Breast epithelium (tissue), 4 donors: Measurements from ENCODE around the gene MAP3K7. TPM values are rescaled to one million over a fixed set of nuclear protein-coding genes. Genes with fewer than 3 reads are reported as not detected.

Source experiments
- DNase-seq, 2 donors: peaks; one replicate each; pipeline ENCODE4 v3.0.0-alpha.2; 2019; ENCODE audit warnings: low spot score in 2 of 2
- H3K27ac ChIP-seq, 2 donors: fragments of 200-600 bp; sonication (generic) in 1 of 2; one replicate each; pipeline ENCODE4 v1.5.1; 2016 to 2019; ENCODE audit warnings: mild to moderate bottlenecking in 1 of 2
- H3K27me3 ChIP-seq, 2 donors: fragments of 200-600 bp; sonication (generic) in 1 of 2; one replicate each; pipeline versions ENCODE4 v1.5.1 to v1.6.0; 2017 to 2019; ENCODE audit warnings: control low read depth in 1 of 2, mild to moderate bottlenecking in 1 of 2
- H3K36me3 ChIP-seq: fragments of 200-600 bp; one replicate; pipeline ENCODE4 v1.5.1; 2019
- H3K4me1 ChIP-seq, 2 donors: fragments of 200-600 bp; sonication (generic); one replicate each; pipeline ENCODE4 v1.5.1; 2016 to 2019; ENCODE audit warnings: control low read depth in 1 of 2
- H3K4me3 ChIP-seq, 3 donors: fragments of 200-600 bp; sonication (generic); 1 replicate in 2 of 3; 2 replicates in 1 of 3; pipeline ENCODE4 v1.5.1; 2016 to 2019; ENCODE audit warnings: mild to moderate bottlenecking in 3 of 3, moderate library complexity in 2 of 3
- H3K9me3 ChIP-seq, 2 donors: fragments of 200-600 bp; sonication (generic) in 1 of 2; one replicate each; pipeline ENCODE4 v1.5.1; 2016 to 2019; ENCODE audit warnings: control low read depth in 1 of 2
- POLR2A ChIP-seq: fragments of 450-650 bp; IDR thresholded peaks from one replicate; pipeline ENCODE4 v1.6.1; 2016; ENCODE audit warnings: antibody characterized with exemption, mild to moderate bottlenecking, moderate library complexity
- POLR2AphosphoS5 ChIP-seq, 3 donors: sonication (generic); formaldehyde crosslinking; IDR thresholded peaks; one replicate each; pipeline ENCODE4 v1.6.1; 2017; ENCODE audit warnings: antibody characterized with exemption in 3 of 3
- intact Hi-C: fragments of 100-400 bp; cut with DNase I; formaldehyde crosslinking; loops from one replicate; pipeline ENCODE4 v1.15.1; 2023; ENCODE audit warnings: low total_unique reads
- total RNA-seq, 3 donors: library from RNA; depleted of rRNA; stranded (reverse); fragments of >200 nt; gene quantifications; one replicate each; pipeline ENCODE4 v1.1.0, GENCODE V29; 2016
- TF ChIP-seq, protein P1 (sequence below), 3 donors: fragments of 450-650 bp; IDR thresholded peaks; one replicate each; pipeline ENCODE4 v1.5.1; 2016 to 2017; ENCODE audit warnings: antibody characterized with exemption in 3 of 3, mild to moderate bottlenecking in 3 of 3, moderate library complexity in 3 of 3

MAP3K7 gene
- total RNA-seq, 3 donors from 2014 or later = 26.2 to 52.4 (median 31.1) TPM

DNA sequence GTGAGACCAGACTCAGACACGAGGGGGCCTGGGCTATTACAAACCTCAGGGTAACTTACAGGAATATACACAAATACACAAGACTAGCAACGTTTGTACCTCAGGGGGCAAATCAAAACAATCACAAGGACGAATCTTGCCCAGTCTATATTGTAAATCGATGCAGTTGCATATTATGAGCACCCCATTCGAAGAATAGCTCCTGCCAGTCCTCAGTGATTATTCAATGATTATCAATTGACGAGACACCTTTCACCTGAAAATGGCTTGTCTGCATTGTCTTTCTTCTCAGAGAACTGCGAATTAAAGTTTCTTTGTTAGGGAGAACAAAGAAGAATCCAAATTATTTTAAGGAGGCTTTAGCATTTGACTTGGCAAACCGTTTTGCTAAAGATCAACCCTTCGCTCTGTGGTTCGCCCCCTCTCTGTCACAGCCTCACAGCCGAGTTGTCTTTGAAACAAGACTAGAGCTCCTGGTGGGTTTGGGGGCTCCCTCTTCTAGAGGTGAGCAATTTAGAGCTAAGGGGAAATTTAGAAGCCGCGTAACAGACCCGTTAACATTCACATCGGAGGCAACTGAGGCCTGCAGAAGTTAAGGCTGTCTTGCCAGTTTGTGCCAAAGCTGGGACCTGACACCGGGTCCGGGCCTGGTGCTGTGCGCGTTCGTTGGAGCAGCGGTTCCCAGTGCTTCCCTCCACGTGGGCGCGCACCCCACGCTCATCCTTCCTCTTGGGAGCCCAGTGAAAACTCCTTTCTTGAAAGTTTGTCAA lies 24.9 kb upstream of the MAP3K7 start:
- no peak overlapping the region for H3K27ac ChIP-seq
- H3K4me3 ChIP-seq = peak overlapping the region; percentile 55 to 71 (median 57)
- no peaks in the 10 kb centered on the region for H3K9me3 ChIP-seq
- intact Hi-C loops = no loop called here
- no peaks in the 10 kb centered on the region for H3K36me3 ChIP-seq
- peaks cover 0 to 21% of the 10 kb centered on the region in 2 donors for H3K27me3 ChIP-seq
- TF ChIP-seq, protein P1, sequence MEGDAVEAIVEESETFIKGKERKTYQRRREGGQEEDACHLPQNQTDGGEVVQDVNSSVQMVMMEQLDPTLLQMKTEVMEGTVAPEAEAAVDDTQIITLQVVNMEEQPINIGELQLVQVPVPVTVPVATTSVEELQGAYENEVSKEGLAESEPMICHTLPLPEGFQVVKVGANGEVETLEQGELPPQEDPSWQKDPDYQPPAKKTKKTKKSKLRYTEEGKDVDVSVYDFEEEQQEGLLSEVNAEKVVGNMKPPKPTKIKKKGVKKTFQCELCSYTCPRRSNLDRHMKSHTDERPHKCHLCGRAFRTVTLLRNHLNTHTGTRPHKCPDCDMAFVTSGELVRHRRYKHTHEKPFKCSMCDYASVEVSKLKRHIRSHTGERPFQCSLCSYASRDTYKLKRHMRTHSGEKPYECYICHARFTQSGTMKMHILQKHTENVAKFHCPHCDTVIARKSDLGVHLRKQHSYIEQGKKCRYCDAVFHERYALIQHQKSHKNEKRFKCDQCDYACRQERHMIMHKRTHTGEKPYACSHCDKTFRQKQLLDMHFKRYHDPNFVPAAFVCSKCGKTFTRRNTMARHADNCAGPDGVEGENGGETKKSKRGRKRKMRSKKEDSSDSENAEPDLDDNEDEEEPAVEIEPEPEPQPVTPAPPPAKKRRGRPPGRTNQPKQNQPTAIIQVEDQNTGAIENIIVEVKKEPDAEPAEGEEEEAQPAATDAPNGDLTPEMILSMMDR (IDR thresholded peaks at IDR 0.05) = no peak
- TF ChIP-seq POLR2AphosphoS5 (IDR thresholded peaks at IDR 0.05) (no peak), POLR2A (no peak)
- no peaks in the 10 kb centered on the region for H3K4me1 ChIP-seq
- no peak for DNase-seq

DNA sequence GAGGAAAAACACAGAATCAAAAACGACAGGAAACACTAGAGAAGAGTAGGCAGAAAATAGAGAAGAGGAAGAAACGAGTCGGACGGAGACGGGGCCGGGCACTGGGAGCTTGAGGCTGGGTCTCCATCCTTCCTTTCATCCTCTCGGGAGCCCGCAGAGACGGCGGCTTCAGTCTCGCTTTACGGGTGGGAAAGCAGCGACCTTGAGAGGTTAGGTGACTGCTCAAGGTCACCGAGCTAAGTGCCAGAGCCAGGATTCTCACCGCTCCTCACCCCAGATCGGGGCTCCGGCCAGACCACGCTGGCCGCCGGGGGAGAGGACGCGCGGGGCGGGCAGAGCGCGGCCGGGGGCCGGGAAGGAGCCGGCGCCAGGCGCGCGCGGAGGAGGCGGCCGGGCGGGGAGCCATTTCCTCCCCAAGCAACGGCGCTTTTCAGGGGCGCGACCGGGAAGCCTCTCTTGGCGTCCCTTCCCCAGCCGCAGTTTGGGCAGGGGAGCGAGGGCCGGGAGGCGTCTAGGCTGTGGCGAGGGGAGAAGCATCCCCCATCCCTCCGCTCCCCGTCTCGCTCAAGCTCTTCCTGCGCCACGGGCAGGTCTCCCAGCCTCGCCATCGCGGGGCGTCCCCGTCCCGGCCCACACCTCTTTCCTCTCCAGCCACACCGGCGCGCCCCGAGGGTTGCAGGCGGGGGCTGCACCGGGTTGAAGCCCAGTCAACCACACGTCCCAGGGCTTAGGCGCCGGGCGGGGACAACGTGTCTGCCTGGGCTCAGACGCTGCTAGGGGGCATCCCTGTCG lies 24.1 kb upstream of the MAP3K7 start:
- Histone ChIP-seq H3K9me3 (no peaks in the 10 kb centered on the region), H3K36me3 (no peaks in the 10 kb centered on the region), H3K27me3 (peaks cover 0 to 21% of the 10 kb centered on the region in 2 donors), H3K4me3 (peak overlapping the region; percentile 55 to 71 (median 57)), H3K4me1 (no peaks in the 10 kb centered on the region), H3K27ac (peak overlapping the region; percentile 61 to 67)
- intact Hi-C loops = no loop called here
- TF ChIP-seq POLR2AphosphoS5 (IDR thresholded peaks at IDR 0.05) = no peak
- TF ChIP-seq, protein P1 (IDR thresholded peaks at IDR 0.05) = no peak
- no peak for TF ChIP-seq POLR2A
- DNase-seq = no peak

DNA sequence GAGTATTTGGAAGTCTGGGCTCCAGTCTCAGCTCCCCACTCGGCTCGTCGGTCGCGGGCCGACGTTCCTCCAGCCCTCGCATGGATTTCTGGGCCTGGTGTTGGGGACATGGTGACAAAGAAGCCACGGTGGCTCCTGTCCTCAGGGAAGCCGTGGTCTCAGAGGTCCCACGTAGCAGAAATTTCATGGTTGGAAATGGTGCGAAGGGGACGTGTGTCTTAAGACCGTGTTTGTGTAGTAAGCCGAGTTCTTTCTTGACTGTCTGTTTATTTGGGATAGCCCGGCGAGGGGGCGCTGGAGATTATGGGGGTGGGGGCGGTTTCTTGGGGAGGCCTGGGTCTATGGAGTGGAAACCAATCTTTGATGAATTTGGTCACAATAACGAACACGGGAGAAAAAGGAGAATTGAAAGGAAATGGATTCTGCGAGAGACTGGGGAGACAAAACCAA lies 23.5 kb upstream of the MAP3K7 start:
- Histone ChIP-seq H3K36me3 (no peaks in the 10 kb centered on the region), H3K9me3 (no peaks in the 10 kb centered on the region), H3K27ac (peak overlapping the region; percentile 61 to 67), H3K27me3 (peaks cover 0 to 19% of the 10 kb centered on the region in 2 donors), H3K4me3 (peak overlapping the region; percentile 55 to 71 (median 57)), H3K4me1 (no peaks in the 10 kb centered on the region)
- TF ChIP-seq POLR2AphosphoS5 (IDR thresholded peaks at IDR 0.05) = no peak
- TF ChIP-seq, protein P1 (IDR thresholded peaks at IDR 0.05) = no peak
- no peak for TF ChIP-seq POLR2A
- intact Hi-C loops = no loop called here
- no peak for DNase-seq

DNA sequence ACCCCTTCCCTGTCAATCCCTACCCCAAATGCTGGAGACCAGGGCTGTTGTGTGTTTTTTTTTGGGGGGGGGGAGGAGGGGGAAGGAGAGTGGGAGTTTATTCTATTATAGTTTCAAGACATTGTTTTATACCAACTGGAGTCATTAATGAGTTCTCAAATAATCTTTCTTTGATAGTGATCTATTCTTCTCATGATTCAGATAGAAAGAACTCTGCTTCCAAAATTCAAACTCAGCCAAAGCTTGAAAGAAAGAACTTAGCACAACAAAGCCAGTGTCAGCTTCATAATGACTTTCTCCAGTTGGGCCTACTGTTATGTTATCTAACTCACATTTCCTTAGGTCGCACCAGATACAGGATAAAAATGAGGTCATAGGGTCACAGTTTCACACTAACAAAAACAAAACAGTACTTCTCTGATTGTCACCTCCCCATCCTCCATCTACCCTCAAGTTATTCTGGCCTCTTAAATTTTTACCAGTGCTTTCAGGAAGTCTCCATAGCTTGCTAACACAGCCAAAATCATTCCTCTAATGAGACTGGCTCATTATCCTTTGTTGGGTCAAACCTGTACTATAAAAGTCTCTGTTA lies 19.0 kb upstream of the MAP3K7 start:
- H3K27me3 ChIP-seq = peaks cover 0 to 2% of the 10 kb centered on the region in 2 donors
- no peak for DNase-seq
- intact Hi-C loops = no loop called here
- H3K36me3 ChIP-seq = no peaks in the 10 kb centered on the region
- TF ChIP-seq, protein P1 (IDR thresholded peaks at IDR 0.05) = no peak
- no peak for TF ChIP-seq POLR2AphosphoS5 (IDR thresholded peaks at IDR 0.05)
- no peak for TF ChIP-seq POLR2A
- H3K4me3 ChIP-seq = no peak overlapping the region
- no peak overlapping the region for H3K27ac ChIP-seq
- H3K4me1 ChIP-seq = no peaks in the 10 kb centered on the region
- H3K9me3 ChIP-seq = no peaks in the 10 kb centered on the region
